Measurements from ENCODE around the gene EEF1G. TPM values are rescaled to one million over a fixed set of nuclear protein-coding genes. Genes with fewer than 3 reads are reported as not detected.

Gene EEF1G
- total and polyA plus RNA-seq, 4 donors = 941 to 1,160 (median 1,086) TPM

DNA sequence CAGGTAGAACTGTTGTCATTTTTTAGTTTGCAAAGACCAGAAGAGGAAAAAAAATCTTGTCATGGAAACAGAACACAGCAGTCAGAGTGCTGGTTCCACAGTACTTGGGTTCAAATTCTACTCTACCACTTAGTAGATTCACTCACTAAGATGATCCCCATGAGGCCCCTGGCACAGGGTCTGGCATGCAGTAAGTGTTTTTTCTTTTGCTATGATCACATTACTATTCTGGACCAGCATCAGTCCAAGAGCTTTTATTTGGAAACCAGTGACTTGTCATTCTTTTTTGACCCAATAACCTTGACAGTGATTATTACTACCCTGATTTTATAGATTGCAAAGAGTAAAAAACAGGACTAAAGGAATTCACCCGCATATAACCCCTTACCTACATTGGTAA lies 4.1 kb downstream of the EEF1G start:
- Histone ChIP-seq H3K4me1 (ENCODE audit: control insufficient read depth in 5 of 5, insufficient read depth in 5 of 5, low read length in 5 of 5) (peaks cover 0 to 14% (median 4%) of the 10 kb centered on the region in 5 donors), H3K9ac (ENCODE audit: insufficient read depth in 1 of 2, low read length in 2 of 2) (no peak overlapping the region), H3K4me3 (no peak overlapping the region), H3K27ac (ENCODE audit: low read depth in 1 of 2, low read length in 1 of 2) (no peak overlapping the region), H3K27me3 (ENCODE audit: control insufficient read depth in 3 of 3, insufficient read depth in 3 of 3, low read length in 2 of 3) (no peaks in the 10 kb centered on the region), H3K36me3 (ENCODE audit: control insufficient read depth in 4 of 4, insufficient read depth in 4 of 4, low read length in 4 of 4) (peaks cover 23 to 46% (median 42%) of the 10 kb centered on the region in 4 donors), H3K9me3 (ENCODE audit: control insufficient read depth in 4 of 4, insufficient read depth in 3 of 4, low read length in 3 of 4) (no peaks in the 10 kb centered on the region)
- DNase-seq (no peak), ATAC-seq (ENCODE audit: insufficient read depth, low FRiP score) (no peak)
- TF ChIP-seq, protein P1, sequence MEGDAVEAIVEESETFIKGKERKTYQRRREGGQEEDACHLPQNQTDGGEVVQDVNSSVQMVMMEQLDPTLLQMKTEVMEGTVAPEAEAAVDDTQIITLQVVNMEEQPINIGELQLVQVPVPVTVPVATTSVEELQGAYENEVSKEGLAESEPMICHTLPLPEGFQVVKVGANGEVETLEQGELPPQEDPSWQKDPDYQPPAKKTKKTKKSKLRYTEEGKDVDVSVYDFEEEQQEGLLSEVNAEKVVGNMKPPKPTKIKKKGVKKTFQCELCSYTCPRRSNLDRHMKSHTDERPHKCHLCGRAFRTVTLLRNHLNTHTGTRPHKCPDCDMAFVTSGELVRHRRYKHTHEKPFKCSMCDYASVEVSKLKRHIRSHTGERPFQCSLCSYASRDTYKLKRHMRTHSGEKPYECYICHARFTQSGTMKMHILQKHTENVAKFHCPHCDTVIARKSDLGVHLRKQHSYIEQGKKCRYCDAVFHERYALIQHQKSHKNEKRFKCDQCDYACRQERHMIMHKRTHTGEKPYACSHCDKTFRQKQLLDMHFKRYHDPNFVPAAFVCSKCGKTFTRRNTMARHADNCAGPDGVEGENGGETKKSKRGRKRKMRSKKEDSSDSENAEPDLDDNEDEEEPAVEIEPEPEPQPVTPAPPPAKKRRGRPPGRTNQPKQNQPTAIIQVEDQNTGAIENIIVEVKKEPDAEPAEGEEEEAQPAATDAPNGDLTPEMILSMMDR (IDR thresholded peaks at IDR 0.05; ENCODE audit: control extremely low read depth, extremely low read depth) = no peak
- 87 to 91% methylated on average over 1 of the region's 1 CpG for WGBS, 2 donors

DNA sequence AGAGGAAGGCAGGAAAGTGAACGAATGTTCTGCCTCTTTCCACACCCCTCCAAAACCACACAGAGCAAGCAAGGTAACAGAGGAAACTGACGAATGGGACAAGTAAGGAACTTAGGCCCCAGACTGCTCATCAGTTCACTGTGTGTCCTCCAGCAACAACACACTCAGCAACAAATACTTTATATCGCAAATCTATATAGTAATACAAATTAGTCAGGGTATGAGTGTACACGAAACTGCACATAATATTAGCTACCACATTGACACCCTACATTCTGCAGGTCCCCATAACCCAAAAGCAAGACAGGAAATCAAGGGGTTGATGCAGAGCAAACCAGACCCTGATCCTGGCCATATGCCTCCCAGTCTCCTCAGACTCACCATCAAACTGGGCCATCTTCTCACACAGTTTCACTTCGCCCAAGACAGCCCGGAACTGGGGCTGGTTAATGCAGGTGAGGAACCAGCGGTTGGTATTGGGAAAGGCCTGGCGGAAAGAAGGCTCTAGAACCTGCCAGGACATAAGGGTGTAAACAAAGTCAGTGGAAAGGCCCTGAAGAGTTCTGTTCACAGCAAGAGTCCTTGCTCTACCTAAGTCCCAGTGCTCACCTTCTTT lies 6.6 kb downstream of the EEF1G start:
- WGBS, 2 donors = 63 to 64% methylated on average over 8 of the region's 8 CpGs
- no peak overlapping the region for H3K9ac ChIP-seq (ENCODE audit: insufficient read depth in 1 of 2, low read length in 2 of 2)

DNA sequence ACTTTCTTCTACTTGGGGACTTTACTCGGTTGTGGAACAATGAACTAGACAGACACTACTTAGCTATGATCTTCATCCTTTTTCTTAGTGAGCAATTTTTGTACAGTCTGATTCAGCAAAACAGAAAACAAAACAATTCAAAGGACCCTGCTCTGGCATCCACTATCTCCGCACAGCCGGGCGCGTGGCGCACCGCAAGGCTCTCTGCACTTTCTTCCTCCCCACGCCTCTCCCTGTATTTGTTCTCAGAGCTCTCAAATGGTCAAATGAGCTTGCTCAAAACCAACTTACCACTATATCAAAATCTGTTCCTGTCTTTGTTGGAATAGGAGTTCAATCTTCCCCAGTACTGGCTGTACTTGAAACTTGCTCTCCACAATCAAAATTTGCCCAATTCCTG lies 7.4 kb downstream of the EEF1G start:
- DNase-seq (no peak), ATAC-seq (ENCODE audit: insufficient read depth, low FRiP score) (no peak)
- TF ChIP-seq, protein P1 (IDR thresholded peaks at IDR 0.05; ENCODE audit: control extremely low read depth, extremely low read depth) = no peak
- no peaks in the 10 kb centered on the region for H3K27me3 ChIP-seq (ENCODE audit: control insufficient read depth in 3 of 3, insufficient read depth in 3 of 3, low read length in 2 of 3)
- H3K4me3 ChIP-seq = no peak overlapping the region
- H3K9ac ChIP-seq (ENCODE audit: insufficient read depth in 1 of 2, low read length in 2 of 2) = no peak overlapping the region
- H3K4me1 ChIP-seq (ENCODE audit: control insufficient read depth in 5 of 5, insufficient read depth in 5 of 5, low read length in 5 of 5) = peaks cover 0 to under 1% (median 0%) of the 10 kb centered on the region in 5 donors
- WGBS, 2 donors = 94 to 95% methylated on average over 8 of the region's 8 CpGs
- peaks cover 31 to 44% (median 39%) of the 10 kb centered on the region in 4 donors for H3K36me3 ChIP-seq (ENCODE audit: control insufficient read depth in 4 of 4, insufficient read depth in 4 of 4, low read length in 4 of 4)
- H3K9me3 ChIP-seq (ENCODE audit: control insufficient read depth in 4 of 4, insufficient read depth in 3 of 4, low read length in 3 of 4) = no peaks in the 10 kb centered on the region
- H3K27ac ChIP-seq (ENCODE audit: low read depth in 1 of 2, low read length in 1 of 2) = no peak overlapping the region

More for the DNA sequence above, 6.6 kb downstream of the EEF1G start:
- peaks cover 31 to 48% (median 44%) of the 10 kb centered on the region in 4 donors for H3K36me3 ChIP-seq (ENCODE audit: control insufficient read depth in 4 of 4, insufficient read depth in 4 of 4, low read length in 4 of 4)
- ATAC-seq (ENCODE audit: insufficient read depth, low FRiP score) = no peak
- no peaks in the 10 kb centered on the region for H3K27me3 ChIP-seq (ENCODE audit: control insufficient read depth in 3 of 3, insufficient read depth in 3 of 3, low read length in 2 of 3)
- H3K27ac ChIP-seq (ENCODE audit: low read depth in 1 of 2, low read length in 1 of 2) = no peak overlapping the region
- peaks cover 0 to 9% (median 0%) of the 10 kb centered on the region in 5 donors for H3K4me1 ChIP-seq (ENCODE audit: control insufficient read depth in 5 of 5, insufficient read depth in 5 of 5, low read length in 5 of 5)
- TF ChIP-seq, protein P1 (IDR thresholded peaks at IDR 0.05; ENCODE audit: control extremely low read depth, extremely low read depth) = no peak
- no peak for DNase-seq
- H3K4me3 ChIP-seq = no peak overlapping the region
- no peaks in the 10 kb centered on the region for H3K9me3 ChIP-seq (ENCODE audit: control insufficient read depth in 4 of 4, insufficient read depth in 3 of 4, low read length in 3 of 4)
